Smooth muscle cell (in vitro differentiated cells): Measurements from ENCODE around the gene GPC3. TPM values are rescaled to one million over a fixed set of nuclear protein-coding genes. Genes with fewer than 3 reads are reported as not detected.

ENCODE experiments used
- DNase-seq: peaks from one replicate; lab custom pipeline; 2025; ENCODE audit not compliant: unreplicated experiment; lab: John Stamatoyannopoulos, UW
- H2AFZ ChIP-seq: fragments of 200-600 bp; sonication (generic); 2 replicates; pipeline ENCODE4 v1.6.0; 2016; ENCODE audit warnings: antibody characterized with exemption, low read depth, mild to moderate bottlenecking
- H3F3A ChIP-seq: fragments of 200-600 bp; sonication (generic); 2 replicates; pipeline ENCODE4 v1.6.0; 2017; ENCODE audit warnings: antibody characterized with exemption, low read depth
- H3K27ac ChIP-seq: fragments of 200-600 bp; sonication (generic); 2 replicates; pipeline ENCODE4 v1.5.1; 2016; ENCODE audit warnings: low read depth, mild to moderate bottlenecking
- H3K27me3 ChIP-seq: fragments of 200-600 bp; sonication (generic); 2 replicates; pipeline ENCODE4 v1.6.1; 2016; ENCODE audit warnings: low read depth, mild to moderate bottlenecking
- H3K36me3 ChIP-seq: fragments of 200-600 bp; sonication (generic); 2 replicates; pipeline ENCODE4 v1.5.1; 2016; ENCODE audit warnings: low read depth
- H3K4me1 ChIP-seq: fragments of 200-600 bp; sonication (generic); 2 replicates; pipeline ENCODE4 v1.5.1; 2016; ENCODE audit warnings: low read depth
- H3K4me2 ChIP-seq: fragments of 200-600 bp; sonication (generic); 2 replicates; pipeline ENCODE4 v1.6.0; 2016; ENCODE audit warnings: mild to moderate bottlenecking
- H3K4me3 ChIP-seq: fragments of 200-600 bp; sonication (generic); 2 replicates; pipeline ENCODE4 v1.5.1; 2016; ENCODE audit warnings: mild to moderate bottlenecking
- H3K79me2 ChIP-seq: fragments of 200-600 bp; sonication (generic); 2 replicates; pipeline ENCODE4 v1.6.0; 2016; ENCODE audit warnings: low read depth, mild to moderate bottlenecking
- H3K9ac ChIP-seq: fragments of 200-600 bp; sonication (generic); 2 replicates; pipeline ENCODE4 v1.6.0; 2016; ENCODE audit warnings: low read depth
- H3K9me3 ChIP-seq: fragments of 200-600 bp; sonication (generic); replicated peaks from 2 replicates; pipeline ENCODE4 v1.5.1; 2016; ENCODE audit warnings: low read depth
- H4K20me1 ChIP-seq: fragments of 200-600 bp; sonication (generic); 2 replicates; pipeline ENCODE4 v1.6.0; 2016; ENCODE audit warnings: low read depth
- WGBS: methylation state at CpG from one replicate; pipeline ENCODE4 v1.1.7; 2016; ENCODE audit warnings: low lambda C conversion rate; 5-methylcytosine and 5-hydroxymethylcytosine counted together
- polyA plus RNA-seq: library from polyadenylated mRNA; unstranded; fragments of >200 nt; fragmentation: Nextera tagmentation; extraction: Ambion mirVana; gene quantifications from 2 replicates; pipeline ENCODE4 v1.2.1, GENCODE V29; 2016
- total RNA-seq: library from RNA; depleted of rRNA; stranded (reverse); fragments of >200 nt; gene quantifications from 2 replicates; pipeline ENCODE4 v1.2.3, GENCODE V29; 2014
- TF ChIP-seq, protein P1 (sequence below): fragments of 200-600 bp; sonication (generic); IDR thresholded peaks from 2 replicates; pipeline ENCODE4 v1.5.1; 2017; ENCODE audit warnings: borderline replicate concordance, mild to moderate bottlenecking, antibody characterized with exemption; ENCODE audit not compliant: insufficient read depth, poor library complexity, severe bottlenecking

GPC3 gene
- total and polyA plus RNA-seq, 2 experiments from 2014 or later = 120 to 191 TPM

DNA sequence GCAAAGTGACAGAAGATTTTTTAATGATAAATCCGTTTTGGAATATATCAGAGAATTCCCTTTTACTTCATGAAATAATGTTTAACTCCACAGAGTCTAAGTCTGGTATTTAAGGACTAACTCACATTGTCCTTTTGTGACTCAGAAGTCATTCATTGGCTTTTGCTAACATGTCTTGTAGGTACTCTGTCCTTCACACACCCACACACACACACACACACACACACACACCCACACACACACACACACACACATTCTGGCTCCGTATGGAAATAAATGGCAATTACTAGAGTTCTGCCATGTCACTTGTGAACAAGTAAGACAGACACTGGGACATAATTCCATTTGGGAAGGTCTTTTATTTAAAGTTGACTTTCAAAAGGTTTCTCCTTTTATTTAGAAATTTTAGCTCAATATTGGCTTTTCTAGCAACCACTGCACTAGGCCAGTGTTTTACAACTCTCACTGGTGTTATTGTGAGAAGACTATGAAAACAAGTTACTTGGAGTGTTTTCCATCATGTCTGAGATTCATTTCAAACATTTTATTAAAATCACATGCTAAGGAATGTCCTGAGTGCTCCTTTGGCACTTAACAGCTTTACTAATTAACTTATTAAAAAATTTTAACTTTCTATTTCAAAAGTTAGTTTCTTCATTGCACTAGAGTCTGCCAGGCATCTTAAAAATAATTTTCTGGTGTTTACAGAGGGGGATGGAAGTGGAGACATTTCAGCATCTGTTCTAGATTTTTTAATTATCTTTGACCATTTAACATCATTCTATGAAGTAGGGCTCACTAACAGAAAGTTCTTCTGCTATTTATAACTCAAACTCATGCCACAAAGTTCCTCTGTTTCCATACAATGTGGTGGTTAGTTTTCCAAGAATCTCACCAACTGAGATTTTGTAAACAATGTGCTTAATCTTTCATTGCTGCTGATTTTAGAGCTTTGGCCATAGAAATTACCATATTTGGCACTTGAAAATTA lies 329.8 kb downstream of the GPC3 start:
- H3K4me1 ChIP-seq = peaks cover 5% of the 10 kb centered on the region
- H3F3A ChIP-seq = no peaks in the 10 kb centered on the region
- DNase-seq = no peak
- WGBS = 42% methylated on average over 2 of the region's 2 CpGs
- H3K9me3 ChIP-seq = no peaks in the 10 kb centered on the region
- TF ChIP-seq, protein P1, sequence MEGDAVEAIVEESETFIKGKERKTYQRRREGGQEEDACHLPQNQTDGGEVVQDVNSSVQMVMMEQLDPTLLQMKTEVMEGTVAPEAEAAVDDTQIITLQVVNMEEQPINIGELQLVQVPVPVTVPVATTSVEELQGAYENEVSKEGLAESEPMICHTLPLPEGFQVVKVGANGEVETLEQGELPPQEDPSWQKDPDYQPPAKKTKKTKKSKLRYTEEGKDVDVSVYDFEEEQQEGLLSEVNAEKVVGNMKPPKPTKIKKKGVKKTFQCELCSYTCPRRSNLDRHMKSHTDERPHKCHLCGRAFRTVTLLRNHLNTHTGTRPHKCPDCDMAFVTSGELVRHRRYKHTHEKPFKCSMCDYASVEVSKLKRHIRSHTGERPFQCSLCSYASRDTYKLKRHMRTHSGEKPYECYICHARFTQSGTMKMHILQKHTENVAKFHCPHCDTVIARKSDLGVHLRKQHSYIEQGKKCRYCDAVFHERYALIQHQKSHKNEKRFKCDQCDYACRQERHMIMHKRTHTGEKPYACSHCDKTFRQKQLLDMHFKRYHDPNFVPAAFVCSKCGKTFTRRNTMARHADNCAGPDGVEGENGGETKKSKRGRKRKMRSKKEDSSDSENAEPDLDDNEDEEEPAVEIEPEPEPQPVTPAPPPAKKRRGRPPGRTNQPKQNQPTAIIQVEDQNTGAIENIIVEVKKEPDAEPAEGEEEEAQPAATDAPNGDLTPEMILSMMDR = no peak
- H3K79me2 ChIP-seq = no peaks in the 10 kb centered on the region
- H3K27me3 ChIP-seq = no peaks in the 10 kb centered on the region
- H3K36me3 ChIP-seq = no peaks in the 10 kb centered on the region
- no peak overlapping the region for H3K9ac ChIP-seq
- H3K4me2 ChIP-seq = peak overlapping the region; percentile 39
- no peak overlapping the region for H2AFZ ChIP-seq
- H4K20me1 ChIP-seq = no peaks in the 10 kb centered on the region
- no peak overlapping the region for H3K4me3 ChIP-seq
- peak overlapping the region; percentile 87 for H3K27ac ChIP-seq

GRCh38 chrX:133654811-133655210 lies 330.6 kb downstream of the GPC3 start:
- Histone ChIP-seq H3F3A (no peaks in the 10 kb centered on the region), H3K9me3 (no peaks in the 10 kb centered on the region), H3K4me1 (peaks cover 5% of the 10 kb centered on the region), H3K79me2 (no peaks in the 10 kb centered on the region), H3K9ac (no peak overlapping the region), H3K4me2 (peak overlapping the region; percentile 33), H3K27me3 (no peaks in the 10 kb centered on the region), H4K20me1 (no peaks in the 10 kb centered on the region), H3K27ac (peak overlapping the region; percentile 87), H3K4me3 (no peak overlapping the region), H3K36me3 (no peaks in the 10 kb centered on the region), H2AFZ (no peak overlapping the region)
- DNase-seq = no peak
- TF ChIP-seq, protein P1 = no peak

- Histone ChIP-seq H3F3A (no peaks in the 10 kb centered on the region), H3K9ac (no peak overlapping the region), H3K4me1 (peaks cover 5% of the 10 kb centered on the region), H3K36me3 (no peaks in the 10 kb centered on the region), H3K27ac (no peak overlapping the region), H3K9me3 (no peaks in the 10 kb centered on the region), H3K79me2 (no peaks in the 10 kb centered on the region), H2AFZ (no peak overlapping the region), H3K4me2 (no peak overlapping the region), H3K27me3 (no peaks in the 10 kb centered on the region), H3K4me3 (no peak overlapping the region), H4K20me1 (no peaks in the 10 kb centered on the region)
- DNase-seq = no peak
- 41% methylated on average over 2 of the region's 2 CpGs for WGBS
- TF ChIP-seq, protein P1 = no peak
Observed at GRCh38 chrX:133653358-133653757, 332.0 kb downstream of the GPC3 start.

GRCh38 chrX:133652185-133652584 lies 333.2 kb downstream of the GPC3 start:
- H3K4me2 ChIP-seq = no peak overlapping the region
- 73% methylated on average over 1 of the region's 1 CpG for WGBS
- TF ChIP-seq, protein P1 = no peak
- H3K9ac ChIP-seq = no peak overlapping the region
- no peaks in the 10 kb centered on the region for H3K79me2 ChIP-seq
- H3K9me3 ChIP-seq = no peaks in the 10 kb centered on the region
- no peaks in the 10 kb centered on the region for H3F3A ChIP-seq
- H4K20me1 ChIP-seq = no peaks in the 10 kb centered on the region
- H3K27me3 ChIP-seq = no peaks in the 10 kb centered on the region
- H3K36me3 ChIP-seq = no peaks in the 10 kb centered on the region
- DNase-seq = no peak
- H3K4me1 ChIP-seq = peaks cover 5% of the 10 kb centered on the region
- H3K4me3 ChIP-seq = no peak overlapping the region
- H2AFZ ChIP-seq = no peak overlapping the region
- H3K27ac ChIP-seq = no peak overlapping the region
